Heart left ventricle (tissue), 16 donors: Measurements from ENCODE around the gene CFAP206. TPM values are rescaled to one million over a fixed set of nuclear protein-coding genes. Genes with fewer than 3 reads are reported as not detected.

ENCODE experiments used
- ATAC-seq, 4 donors: fragments of 200-7000 bp; cut with Tn5 transposase; one replicate each; pipeline ENCODE4 v1.9.1; 2020 to 2022; ENCODE audit warnings: moderate library complexity in 4 of 4, mild to moderate bottlenecking in 3 of 4, moderate number of reproducible peaks in 1 of 4
- DNase-seq, 5 donors: peaks; one replicate each; pipeline ENCODE4 v3.0.0-alpha.2; 2020
- H3K27ac ChIP-seq, 12 donors: fragments of 200-600 bp; sonication (generic) in 4 of 12; one replicate each; pipeline versions ENCODE4 v1.5.0 to v1.8.0; 2016 to 2022; ENCODE audit warnings: mild to moderate bottlenecking in 2 of 12
- H3K27me3 ChIP-seq, 9 donors: fragments of 200-600 bp; sonication (generic) in 2 of 9; one replicate each; pipeline versions ENCODE4 v1.5.1 to v1.8.0; 2016 to 2022; ENCODE audit warnings: mild to moderate bottlenecking in 3 of 9
- H3K36me3 ChIP-seq, 9 donors: fragments of 200-600 bp; sonication (generic) in 2 of 9; one replicate each; pipeline versions ENCODE4 v1.5.0 to v1.8.0; 2018 to 2022; ENCODE audit warnings: mild to moderate bottlenecking in 2 of 9
- H3K4me1 ChIP-seq, 12 donors: fragments of 200-600 bp; sonication (generic) in 4 of 12; one replicate each; pipeline versions ENCODE4 v1.5.0 to v1.8.0; 2016 to 2022; ENCODE audit warnings: mild to moderate bottlenecking in 3 of 12
- H3K4me3 ChIP-seq, 12 donors: fragments of 200-600 bp; sonication (generic) in 4 of 12; one replicate each; pipeline versions ENCODE4 v1.5.0 to v1.8.0; 2017 to 2022; ENCODE audit warnings: mild to moderate bottlenecking in 9 of 12, moderate library complexity in 4 of 12
- H3K9me3 ChIP-seq, 12 donors: fragments of 200-600 bp; sonication (generic) in 4 of 12; one replicate each; pipeline versions ENCODE4 v1.5.0 to v1.8.0; 2016 to 2022; ENCODE audit warnings: mild to moderate bottlenecking in 1 of 12
- POLR2A ChIP-seq, 2 donors: fragments of 450-650 bp; IDR thresholded peaks; one replicate each; pipeline ENCODE4 v1.6.1; 2017; ENCODE audit warnings: antibody characterized with exemption in 2 of 2, mild to moderate bottlenecking in 2 of 2, moderate library complexity in 2 of 2
- WGBS, 4 donors: extraction: QIAGEN DNeasy Blood & Tissue Kit in 2 of 4; methylation state at CpG; one replicate each; pipeline versions ENCODE4 v1.1.5 to v1.1.7; 2013 to 2018; 5-methylcytosine and 5-hydroxymethylcytosine counted together
- intact Hi-C, 10 donors: fragments of 100-400 bp; cut with DNase I; formaldehyde crosslinking; loops; one replicate each; pipeline versions ENCODE4 v1.11.1 to v1.14.2; 2022
- long read RNA-seq, 3 donors: library from polyadenylated mRNA; unstranded; transcript quantifications; one replicate each; pipeline ENCODE4 v2.0.0, GENCODE V29; 2020 to 2021
- polyA plus RNA-seq, 2 donors: library from polyadenylated mRNA; stranded (reverse); fragments of 200-250 nt; gene quantifications; one replicate each; pipeline ENCODE4 v1.2.3, GENCODE V29; 2013
- total RNA-seq, 9 donors: library from RNA; depleted of rRNA in 2 of 9; stranded (reverse); fragments of >200 nt in 2 of 9; fragmentation: NEBNext Ultra II Directional in 3 of 9; extraction: Animal tissue kit (Norgen Biotek cat#: 25700) in 3 of 9; gene quantifications; one replicate each; pipeline versions ENCODE4 v1.1.0 to v1.2.4, GENCODE V29; 2016 to 2023
- TF ChIP-seq, protein P1 (sequence below), 12 donors: fragments of 200-600 bp; sonication (generic) in 4 of 12; IDR thresholded peaks; one replicate each; pipeline versions ENCODE4 v1.5.0 to v1.8.0; 2018 to 2022; ENCODE audit warnings: antibody characterized with exemption in 12 of 12, mild to moderate bottlenecking in 5 of 12
- donor health status: ischemic (EF 13 %, LVEDD 7.1; RV severe dilation, severe dysfunction).
- donor health status: healthy with polysubstance abuse.
- donor health status: DM: no; HTN: yes; CAD: no.
- donor health status: DM: no; HTN: no; CAD: no.
- donor health status: ischemic (EF 25% LVEDD 6.9; RV normal size, moderate dysfunction).
- donor health status: ischemic (EF 25% LVEDD 5.7; RV mildly dilated, moderate dysfunction).
- donor health status: healthy.
- donor health status: DM: yes; HTN: yes; CAD: no.
- donor health status: ischemic (EF 35%, LVEDD 5.7; RV mildly dilated, moderate dysfunction).
- donor health status: nonischemic (EF 11% LVEDD 7.7; RV severe dilation, severe dysfunction).
- donor health status: DM: yes; HTN: yes; CAD: no.
- donor health status: PGD.
- donor health status: ischemic (EF 29% LVEDD 5.4; RV normal size, mild dysfunction).
- donor health status: nonischemic (EF 23%, LVEDD 6.1; RV moderate dilation, normal function).

CFAP206 gene, protein sequence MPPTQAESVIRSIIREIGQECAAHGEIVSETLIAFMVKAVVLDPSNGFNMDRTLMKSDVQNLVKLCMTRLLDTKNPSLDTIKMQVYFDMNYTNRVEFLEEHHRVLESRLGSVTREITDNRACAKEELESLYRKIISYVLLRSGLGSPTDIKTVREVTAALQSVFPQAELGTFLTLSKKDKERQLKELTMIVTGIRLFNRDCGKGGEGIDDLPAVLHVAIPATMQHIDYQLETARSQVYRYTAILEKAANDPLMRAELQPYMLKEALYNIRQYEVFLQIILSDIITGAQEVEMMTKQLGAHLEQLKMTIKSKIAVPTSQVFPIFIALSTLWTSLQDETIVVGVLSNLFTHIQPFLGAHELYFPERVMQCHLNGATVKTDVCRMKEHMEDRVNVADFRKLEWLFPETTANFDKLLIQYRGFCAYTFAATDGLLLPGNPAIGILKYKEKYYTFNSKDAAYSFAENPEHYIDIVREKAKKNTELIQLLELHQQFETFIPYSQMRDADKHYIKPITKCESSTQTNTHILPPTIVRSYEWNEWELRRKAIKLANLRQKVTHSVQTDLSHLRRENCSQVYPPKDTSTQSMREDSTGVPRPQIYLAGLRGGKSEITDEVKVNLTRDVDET
- total RNA-seq, result under 1 TPM in 7 of 9 donors, not detected in 2; 0.12 to 0.41 (median 0.23) TPM
- polyA plus RNA-seq, result under 1 TPM; 0.19 to 0.33 TPM
- long read RNA-seq, donor 1, result 0 reads
- long read RNA-seq, donor 2, result 0 reads
- long read RNA-seq, donor 3, partial matches to known transcripts, result 1 of 1 reads
- long read RNA-seq, donor 3, other reads (novel, unspliced or antisense), result 0 of 1 reads

DNA sequence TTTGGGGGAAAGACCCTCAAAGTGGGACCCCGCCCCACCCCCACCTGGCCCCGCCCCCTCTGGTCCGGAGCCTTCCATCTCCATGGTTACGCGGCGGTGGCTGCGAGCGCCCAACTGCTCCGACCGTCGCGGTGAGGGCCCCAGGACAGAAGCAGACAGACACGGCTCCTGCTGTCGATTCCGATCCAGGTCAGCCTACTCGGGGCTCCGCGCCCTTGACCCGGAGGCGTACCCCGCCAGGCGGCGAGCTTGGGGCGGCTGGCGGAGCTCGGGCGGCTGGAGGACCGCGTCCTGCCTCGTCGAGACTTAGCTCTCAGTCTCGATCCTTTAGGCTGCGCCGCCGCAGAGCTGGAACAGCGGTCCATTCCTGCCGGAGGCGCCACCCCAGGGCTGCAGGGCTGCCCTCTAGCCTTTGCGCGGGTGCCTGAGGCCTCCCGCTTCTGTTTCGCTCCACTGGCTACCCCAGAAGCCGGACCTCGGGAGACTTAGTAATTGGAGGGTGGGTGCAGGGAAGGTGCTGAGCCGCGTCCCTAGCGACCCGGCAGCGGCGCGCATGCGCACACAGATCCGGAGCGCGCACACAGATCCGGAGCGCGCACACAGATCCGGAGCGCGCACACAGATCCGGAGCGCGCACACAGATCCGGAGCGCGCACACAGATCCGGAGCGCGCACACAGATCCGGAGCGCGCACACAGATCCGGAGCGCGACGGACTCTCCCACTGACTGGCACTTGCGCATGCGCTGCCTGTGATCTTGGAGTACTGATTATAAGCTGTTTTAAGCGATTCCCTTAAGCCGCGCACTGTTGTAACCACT lies at the start of gene CFAP206:
Gene CFAP206 (plus strand): TSS at position 72 of the 820 bp plus-strand sequence. CDS start 1,868 bp downstream, outside the sequence.
- DNase-seq, result peak; percentile 77 to 90 (median 86)
- TF ChIP-seq, protein P1, sequence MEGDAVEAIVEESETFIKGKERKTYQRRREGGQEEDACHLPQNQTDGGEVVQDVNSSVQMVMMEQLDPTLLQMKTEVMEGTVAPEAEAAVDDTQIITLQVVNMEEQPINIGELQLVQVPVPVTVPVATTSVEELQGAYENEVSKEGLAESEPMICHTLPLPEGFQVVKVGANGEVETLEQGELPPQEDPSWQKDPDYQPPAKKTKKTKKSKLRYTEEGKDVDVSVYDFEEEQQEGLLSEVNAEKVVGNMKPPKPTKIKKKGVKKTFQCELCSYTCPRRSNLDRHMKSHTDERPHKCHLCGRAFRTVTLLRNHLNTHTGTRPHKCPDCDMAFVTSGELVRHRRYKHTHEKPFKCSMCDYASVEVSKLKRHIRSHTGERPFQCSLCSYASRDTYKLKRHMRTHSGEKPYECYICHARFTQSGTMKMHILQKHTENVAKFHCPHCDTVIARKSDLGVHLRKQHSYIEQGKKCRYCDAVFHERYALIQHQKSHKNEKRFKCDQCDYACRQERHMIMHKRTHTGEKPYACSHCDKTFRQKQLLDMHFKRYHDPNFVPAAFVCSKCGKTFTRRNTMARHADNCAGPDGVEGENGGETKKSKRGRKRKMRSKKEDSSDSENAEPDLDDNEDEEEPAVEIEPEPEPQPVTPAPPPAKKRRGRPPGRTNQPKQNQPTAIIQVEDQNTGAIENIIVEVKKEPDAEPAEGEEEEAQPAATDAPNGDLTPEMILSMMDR (IDR thresholded peaks at IDR 0.05), result peak in 5 of 12 donors; percentile 15 to 46 (median 19)
- no peak for TF ChIP-seq POLR2A (IDR thresholded peaks at IDR 0.05)
- H3K27ac ChIP-seq, result peak within 1 kb of the TSS; percentile 44 to 88 (median 78)
- H3K36me3 ChIP-seq, result no peaks in the 10 kb centered on the region
- peaks cover 0 to 11% (median 5%) of the 10 kb centered on the region in 12 donors for H3K4me1 ChIP-seq
- ATAC-seq, result peak; percentile 88 to 97 (median 96)
- intact Hi-C loops, result loop anchor here in 5 of 10 donors (2.0 to 10.0 kb wide), 5 partner anchors 64 to 1731 kb away; partner anchors contain the start of genes SLC35A1 (in 3 of the 5) and ZNF292 (in 2 of the 5)
- H3K4me3 ChIP-seq, result peak within 1 kb of the TSS; percentile 54 to 97 (median 91)
- H3K27me3 ChIP-seq, result no peaks in the 10 kb centered on the region
- H3K9me3 ChIP-seq, result no peaks in the 10 kb centered on the region
- 0% methylated on average over 29 to 82 of the region's 82 CpGs for WGBS, 4 donors

DNA sequence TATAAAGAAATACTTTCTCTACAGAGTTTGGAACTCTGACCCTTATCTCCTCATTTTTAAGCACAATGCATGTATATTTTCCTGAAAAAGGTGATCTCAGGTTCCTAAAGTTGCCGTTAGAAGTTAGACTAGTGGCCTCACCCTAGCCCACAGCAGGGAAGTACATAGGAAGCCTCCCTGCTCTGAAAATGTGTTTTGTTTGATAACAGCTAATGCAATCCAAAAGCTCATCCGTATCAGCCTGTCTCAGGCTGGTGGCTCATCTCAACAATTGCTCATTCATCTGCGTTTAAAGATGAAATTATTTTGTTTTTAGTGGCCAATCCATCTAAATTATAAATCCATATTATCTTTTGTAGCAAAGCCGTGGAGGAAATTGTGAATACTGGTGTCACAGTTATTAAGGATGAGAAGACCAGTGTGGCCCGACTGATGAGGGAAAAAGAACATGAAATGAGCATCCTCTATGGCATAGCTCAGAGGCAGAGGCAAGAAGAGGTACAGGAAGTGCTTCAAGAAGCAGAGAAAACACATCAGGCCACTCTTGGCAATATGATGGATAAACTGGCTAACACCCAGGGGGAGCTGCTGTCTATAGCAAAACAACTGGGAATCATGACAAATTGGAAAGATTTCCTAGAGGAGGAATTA lies 43.0 kb upstream of the CFAP206 start:
- H3K4me3 ChIP-seq, result no peak overlapping the region
- WGBS, 4 donors, result 63 to 77% (median 75%) methylated on average over 5 of the region's 5 CpGs

DNA sequence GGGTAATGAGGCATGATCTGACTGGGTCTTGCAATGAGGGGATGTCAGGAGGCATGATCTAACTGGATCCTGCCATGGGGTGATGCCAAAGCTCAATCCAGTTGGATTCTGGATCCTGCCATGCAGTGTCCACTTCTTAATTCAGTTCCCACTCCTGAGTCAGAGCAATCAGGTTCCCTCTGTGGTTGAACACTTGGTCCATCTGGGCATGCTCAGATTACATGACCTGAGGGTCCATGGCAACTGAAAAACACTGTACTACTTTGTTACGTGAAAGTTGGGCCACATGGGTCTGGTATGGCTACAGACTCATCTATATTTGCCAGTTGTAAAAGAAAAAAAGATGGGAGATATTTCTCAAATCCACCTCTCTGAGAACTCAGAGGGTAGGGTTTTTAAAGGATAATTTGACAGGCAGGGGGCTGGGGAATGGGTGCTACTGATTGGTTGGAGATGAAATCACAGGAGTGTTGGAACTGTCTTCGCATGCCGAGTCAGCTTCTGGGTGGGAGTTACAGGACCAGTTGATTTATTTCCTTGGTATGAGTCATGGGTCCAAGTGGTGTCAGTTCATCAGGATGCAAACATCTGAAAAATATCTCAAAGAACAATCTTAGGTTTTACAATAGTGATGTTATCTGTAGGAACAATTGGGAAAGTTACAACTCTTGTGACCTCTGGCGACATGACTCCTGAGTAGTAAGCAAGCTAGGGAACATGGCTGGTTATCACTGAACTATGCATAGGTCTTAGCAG lies 41.5 kb upstream of the CFAP206 start:
- WGBS, 4 donors, result 74 to 88% (median 82%) methylated on average over 4 of the region's 4 CpGs
- ATAC-seq, result no peak

More for the DNA sequence above, 43.0 kb upstream of the CFAP206 start:
- Histone ChIP-seq H3K27me3 (no peaks in the 10 kb centered on the region), H3K4me1 (no peaks in the 10 kb centered on the region), H3K27ac (no peak overlapping the region), H3K36me3 (peaks cover 0 to 4% (median 0%) of the 10 kb centered on the region in 9 donors), H3K9me3 (peaks cover 0 to 11% (median 0%) of the 10 kb centered on the region in 12 donors)
- DNase-seq, result no peak
- no peak for ATAC-seq
- TF ChIP-seq, protein P1 (IDR thresholded peaks at IDR 0.05), result no peak
- TF ChIP-seq POLR2A (IDR thresholded peaks at IDR 0.05), result no peak
- intact Hi-C loops, result no loop called here

More for the DNA sequence above, 41.5 kb upstream of the CFAP206 start:
- no peak overlapping the region for H3K4me3 ChIP-seq
- H3K27me3 ChIP-seq, result no peaks in the 10 kb centered on the region
- intact Hi-C loops, result no loop called here
- TF ChIP-seq POLR2A (IDR thresholded peaks at IDR 0.05), result no peak
- TF ChIP-seq, protein P1 (IDR thresholded peaks at IDR 0.05), result no peak
- no peaks in the 10 kb centered on the region for H3K4me1 ChIP-seq
- no peak for DNase-seq
- peaks cover 0 to 14% (median 0%) of the 10 kb centered on the region in 12 donors for H3K9me3 ChIP-seq
- H3K36me3 ChIP-seq, result peaks cover 0 to 4% (median 0%) of the 10 kb centered on the region in 9 donors
- H3K27ac ChIP-seq, result no peak overlapping the region
